ENCODE measurements around the gene SLC44A1.

The SLC44A1 gene

DNA sequence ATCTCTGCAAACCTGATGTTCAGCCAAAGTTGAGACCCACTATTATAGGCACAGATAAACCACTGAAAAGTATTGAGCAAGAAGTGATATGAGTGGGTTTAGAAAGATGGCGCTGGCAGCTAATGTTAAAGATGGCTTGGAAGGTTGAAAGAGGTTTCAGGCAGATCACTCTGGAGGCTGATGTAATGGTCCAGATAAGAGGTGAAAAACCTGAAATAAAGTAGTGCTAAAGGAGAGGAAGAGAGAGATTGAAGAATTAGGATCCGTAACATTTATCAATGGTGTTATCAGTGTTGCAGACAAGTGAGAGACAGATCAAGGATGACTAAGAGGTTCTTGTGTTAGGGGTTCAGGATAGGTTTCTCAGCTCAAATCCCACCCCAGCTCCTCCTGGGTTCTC lies 58.3 kb downstream of the SLC44A1 start:
- no peak for DNase-seq (ENCODE audit: low read depth)

- no peak for DNase-seq (ENCODE audit: low read depth)
Observed at GRCh38 chr9:105305856-105306255, 61.4 kb downstream of the SLC44A1 start.

GRCh38 chr9:105306351-105307140 lies 62.1 kb downstream of the SLC44A1 start:
- DNase-seq (ENCODE audit: low read depth), result no peak

GRCh38 chr9:105307591-105308130 lies 63.2 kb downstream of the SLC44A1 start:
- no peak for DNase-seq (ENCODE audit: low read depth)

DNA sequence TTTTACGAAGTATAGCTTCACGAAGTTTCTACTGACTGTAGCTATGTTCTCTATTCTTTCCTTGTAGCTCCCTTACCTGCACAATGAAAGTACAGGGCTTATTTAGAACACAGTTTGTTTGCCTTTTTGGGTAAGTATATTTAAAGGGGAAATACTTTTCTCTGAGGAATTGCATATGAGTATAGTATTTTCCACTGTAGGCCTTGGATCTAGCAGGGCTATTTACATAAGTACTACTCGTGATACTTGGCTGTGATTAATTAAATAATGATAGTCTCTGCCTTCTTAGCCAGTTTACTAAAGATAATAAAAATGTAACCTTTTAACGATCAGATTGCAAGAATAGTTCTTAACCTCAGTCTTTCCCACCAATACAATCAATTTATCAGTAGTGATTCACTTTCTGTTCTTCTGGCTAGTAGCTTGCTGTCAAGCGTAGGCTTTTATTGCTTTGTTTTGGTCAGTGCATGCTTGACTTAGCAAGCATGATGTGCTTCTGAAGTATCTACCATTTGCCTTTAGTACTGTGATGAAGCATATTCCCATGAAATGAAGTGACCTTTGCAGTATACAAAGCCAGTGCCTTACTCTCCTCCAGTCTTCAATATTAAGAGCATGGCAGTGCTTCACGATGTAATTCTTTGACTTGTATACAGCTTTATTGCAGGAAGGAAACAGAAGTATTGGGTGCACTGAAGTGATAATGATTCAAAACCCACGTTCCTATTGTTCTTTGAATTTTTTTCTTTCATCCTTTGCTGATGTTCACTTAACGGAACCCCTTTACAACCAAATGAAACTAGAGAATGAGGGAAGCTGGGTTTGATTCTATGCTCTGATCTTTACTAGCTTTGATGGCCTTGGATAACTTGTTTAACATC lies 64.2 kb downstream of the SLC44A1 start:
- DNase-seq (ENCODE audit: low read depth), result no peak

- DNase-seq (ENCODE audit: low read depth), result no peak
Observed at GRCh38 chr9:105309531-105309931, 65.1 kb downstream of the SLC44A1 start.

DNA sequence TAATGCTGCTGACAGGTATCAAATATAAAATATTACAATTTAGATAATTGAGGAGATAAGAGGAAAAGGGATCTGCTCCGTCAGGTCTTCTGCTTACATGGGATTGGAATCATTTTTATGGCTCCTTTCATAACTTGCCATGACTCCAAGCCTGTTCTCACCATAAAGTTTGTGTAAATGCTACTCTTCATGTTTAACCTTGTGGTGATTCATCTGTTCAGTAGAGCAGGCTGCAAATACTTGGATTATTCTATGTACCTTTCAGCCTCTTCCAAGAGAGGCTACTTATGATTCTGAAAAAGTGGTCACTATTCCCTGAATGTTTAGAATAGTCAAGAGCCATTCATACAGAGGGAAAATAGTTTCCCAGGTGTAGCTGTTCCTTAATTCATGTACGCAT lies 66.9 kb downstream of the SLC44A1 start:
- DNase-seq (ENCODE audit: low read depth), result no peak

DNA sequence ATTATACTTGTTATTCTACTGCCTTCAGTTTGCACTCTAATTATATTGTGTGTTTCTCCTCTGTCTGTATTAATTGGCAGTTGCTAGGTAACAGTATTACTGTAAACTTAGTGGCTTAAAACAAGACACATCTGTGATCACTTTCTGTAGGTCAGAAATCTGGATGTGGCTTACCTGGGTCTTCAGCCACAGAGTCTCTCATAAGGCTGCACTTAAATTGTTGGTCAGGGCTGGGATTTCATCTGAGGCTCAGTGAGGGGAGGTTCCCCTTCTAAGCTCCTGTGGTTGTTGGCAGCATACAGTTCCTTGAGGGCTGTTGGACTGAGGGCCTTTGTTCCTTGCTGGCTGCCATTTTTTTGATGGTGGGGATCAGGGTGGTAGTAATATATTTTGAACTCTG lies 68.8 kb downstream of the SLC44A1 start:
- no peak for DNase-seq (ENCODE audit: low read depth)

DNA sequence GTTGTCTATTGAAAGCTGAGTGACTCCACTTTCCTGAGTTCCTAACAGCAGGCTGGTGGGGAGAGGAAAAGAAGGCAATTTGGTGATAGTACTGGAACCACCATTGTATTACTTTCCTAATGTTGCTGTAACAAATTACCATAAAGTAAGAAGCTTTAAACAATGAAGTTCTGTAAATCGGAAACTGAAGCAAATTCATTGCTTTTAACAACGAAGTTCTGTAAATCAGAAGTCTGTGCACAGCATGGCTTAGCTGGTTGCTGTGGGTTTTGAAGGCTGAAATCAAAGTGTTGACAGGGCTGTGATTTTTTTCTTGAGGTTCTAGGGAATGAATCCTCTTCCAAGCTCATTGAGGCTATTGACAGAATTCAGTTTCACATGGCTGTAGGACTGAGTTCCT lies 72.3 kb downstream of the SLC44A1 start:
- DNase-seq (ENCODE audit: low read depth), result no peak

- no peak for DNase-seq (ENCODE audit: low read depth)
Observed at GRCh38 chr9:105318729-105319191, 74.3 kb downstream of the SLC44A1 start.

DNA sequence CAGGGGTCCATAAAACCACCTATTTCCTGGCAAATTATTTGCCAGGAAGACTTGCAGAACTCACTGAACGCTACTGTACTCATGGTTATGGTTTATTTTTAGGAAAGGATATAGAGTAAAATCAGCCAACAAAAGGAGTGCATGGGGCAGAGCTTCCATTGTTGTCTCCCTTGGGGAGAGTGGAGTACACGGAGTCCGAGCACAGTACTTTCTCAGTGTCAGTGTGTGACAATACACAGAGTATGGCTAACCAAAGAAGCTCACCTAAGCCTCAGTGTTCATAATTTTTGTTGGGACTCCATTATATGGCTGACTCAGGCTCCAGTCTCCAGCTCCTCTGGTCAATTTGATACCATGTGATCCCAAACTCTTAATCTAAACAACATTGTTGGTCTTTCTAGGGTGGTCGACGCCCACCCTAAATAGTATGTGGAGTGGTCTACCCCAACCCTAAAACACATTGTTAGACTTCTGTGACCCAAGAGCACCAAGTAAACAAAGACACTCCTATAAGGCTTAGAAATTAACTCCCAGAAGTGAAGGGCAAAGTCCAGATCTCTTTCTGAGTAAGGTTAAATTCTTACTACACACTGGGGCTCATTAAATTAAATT lies 74.9 kb downstream of the SLC44A1 start:
- no peak for DNase-seq (ENCODE audit: low read depth)

- no peak for DNase-seq (ENCODE audit: low read depth)
Observed at GRCh38 chr9:105320568-105320967, 76.1 kb downstream of the SLC44A1 start.

- DNase-seq (ENCODE audit: low read depth), result no peak
Observed at GRCh38 chr9:105328296-105328695, 83.8 kb downstream of the SLC44A1 start.

DNA sequence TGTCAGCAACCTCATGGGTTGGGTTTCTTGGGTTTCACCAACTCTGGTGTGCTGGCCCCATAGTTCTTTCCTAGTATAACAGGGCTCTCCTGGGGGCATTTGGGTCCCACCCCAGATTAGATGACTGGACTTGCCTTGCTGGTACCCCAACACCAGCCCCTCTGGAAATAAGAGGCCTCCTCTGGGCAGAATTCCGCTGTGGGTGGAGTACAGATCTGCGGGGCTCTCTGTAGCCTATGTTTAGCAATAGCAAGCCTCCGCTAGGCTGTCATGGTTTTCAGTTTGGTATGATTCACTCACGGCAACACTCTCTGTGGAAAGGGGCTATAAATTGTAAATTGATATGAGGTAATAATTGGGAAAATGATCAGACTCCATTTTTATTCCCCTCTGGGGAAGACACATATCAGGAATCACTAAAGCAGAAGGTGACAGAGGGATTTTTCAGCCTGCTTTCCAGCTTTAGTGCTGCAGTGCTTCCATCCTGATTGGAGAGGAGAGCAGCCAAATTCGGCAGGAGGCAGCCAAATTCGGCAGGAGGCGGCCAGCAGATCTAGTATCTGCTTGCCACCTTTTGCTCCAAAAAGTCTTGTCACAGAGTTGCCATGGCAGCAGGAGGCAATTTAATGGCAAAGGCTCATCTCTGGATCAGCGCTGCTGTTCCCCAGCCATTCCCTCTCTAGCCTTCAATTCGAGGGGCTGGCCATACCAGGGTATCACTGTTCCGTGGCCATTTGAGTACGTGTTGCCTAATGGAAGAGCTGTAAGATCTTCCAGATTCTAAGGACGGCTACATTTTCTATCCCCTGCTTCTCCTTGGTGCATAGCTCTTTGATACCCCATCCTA lies 84.6 kb downstream of the SLC44A1 start:
- DNase-seq (ENCODE audit: low read depth), result no peak

DNA sequence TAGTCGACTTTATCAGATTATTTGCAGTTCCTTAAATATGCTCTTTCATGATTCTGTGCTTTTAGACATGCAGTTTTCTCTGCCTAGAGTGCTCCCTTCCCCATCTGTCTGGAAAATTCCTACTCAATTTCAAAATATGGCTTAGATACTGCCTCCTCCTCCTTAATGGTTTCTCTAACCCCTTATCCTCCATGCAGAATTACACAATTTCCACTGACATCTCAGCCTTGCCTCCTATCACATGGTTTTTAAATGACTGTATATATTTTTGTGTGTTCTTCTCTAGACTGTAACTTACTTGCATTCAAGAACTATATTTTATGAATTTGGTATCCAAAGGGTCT lies 85.2 kb downstream of the SLC44A1 start:
- no peak for DNase-seq (ENCODE audit: low read depth)

GRCh38 chr9:105330201-105330600 lies 85.8 kb downstream of the SLC44A1 start:
- no peak for DNase-seq (ENCODE audit: low read depth)

DNA sequence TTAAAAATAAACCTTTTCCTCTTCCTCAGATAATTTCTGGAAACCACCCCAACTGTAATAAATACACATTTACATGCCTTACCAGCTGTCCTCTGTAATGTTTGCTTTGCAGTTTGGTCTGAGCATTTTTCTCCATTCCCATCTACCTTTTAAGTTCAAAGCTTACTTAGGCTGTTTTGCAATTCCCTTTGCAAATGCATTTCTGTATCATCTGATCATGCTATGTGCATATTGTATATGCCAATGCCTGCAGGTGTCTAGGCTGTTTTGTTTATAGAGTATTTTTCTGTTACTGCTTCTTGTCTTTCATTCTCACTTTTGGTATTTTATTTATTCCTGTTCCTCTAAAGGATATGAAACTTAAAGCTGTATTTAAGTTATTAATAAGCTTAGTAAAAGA lies 86.3 kb downstream of the SLC44A1 start:
- DNase-seq (ENCODE audit: low read depth), result no peak

DNA sequence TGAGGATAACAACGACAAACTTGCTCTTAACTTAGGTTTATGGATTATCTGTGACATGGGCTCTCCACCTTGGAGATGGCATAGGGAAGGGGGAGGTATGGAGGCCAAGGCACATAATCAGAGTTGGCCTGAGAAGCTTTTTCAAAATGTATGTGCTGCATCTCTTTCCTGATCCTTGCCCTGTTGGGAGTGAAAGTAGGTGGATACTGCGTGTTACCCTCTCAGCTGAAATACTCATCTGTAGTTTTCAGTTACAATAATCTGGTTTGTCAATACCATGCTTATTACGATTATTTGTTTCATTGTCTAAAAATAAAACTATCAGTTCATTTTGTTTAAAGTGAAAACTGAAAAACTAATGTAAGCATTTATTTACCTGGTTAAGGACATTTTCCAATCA lies 86.7 kb downstream of the SLC44A1 start:
- DNase-seq (ENCODE audit: low read depth), result no peak

GRCh38 chr9:105331755-105332154 lies 87.3 kb downstream of the SLC44A1 start:
- DNase-seq (ENCODE audit: low read depth), result no peak

- no peak for DNase-seq (ENCODE audit: low read depth)
Observed at GRCh38 chr9:105332471-105332870, 88.0 kb downstream of the SLC44A1 start.

DNA sequence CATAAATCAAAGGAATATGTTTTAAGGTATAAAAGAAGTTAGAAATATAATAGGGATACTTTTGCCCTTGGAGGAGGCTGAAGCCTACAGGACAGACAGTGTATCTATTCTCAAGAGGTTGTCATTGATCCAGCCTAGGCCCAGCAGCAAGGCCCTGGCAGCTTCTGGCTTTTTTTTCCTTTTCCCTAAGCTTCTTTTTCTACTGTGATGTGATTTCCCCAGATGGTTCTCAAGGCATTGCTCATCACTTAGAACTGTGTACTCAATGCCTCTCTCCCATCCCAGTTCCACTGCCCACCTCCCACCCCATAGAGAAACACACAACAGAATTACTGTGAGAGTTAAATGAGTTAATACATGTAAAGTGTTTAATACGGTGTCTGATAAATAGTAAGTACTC lies 88.6 kb downstream of the SLC44A1 start:
- DNase-seq (ENCODE audit: low read depth), result no peak

- DNase-seq (ENCODE audit: low read depth), result no peak
Observed at GRCh38 chr9:105333811-105334210, 89.4 kb downstream of the SLC44A1 start.

All from T follicular helper cell (primary cell).